Uterus (tissue), 2 donors: ENCODE results near the gene GPR78.

ENCODE experiments used
- POLR2A ChIP-seq, 2 donors: fragments of 450-650 bp; IDR thresholded peaks; one replicate each; pipeline ENCODE4 v1.6.1; 2016; ENCODE audit warnings: antibody characterized with exemption in 2 of 2, mild to moderate bottlenecking in 1 of 2, moderate library complexity in 1 of 2
- TF ChIP-seq, protein P1 (sequence below), 4 experiments: fragments of 200-600 bp in 2 of 4; fragments of 450-650 bp in 2 of 4; sonication (generic) in 2 of 4; IDR thresholded peaks; one replicate each; pipeline ENCODE4 v1.5.1; 2016 to 2019; ENCODE audit warnings: antibody characterized with exemption in 4 of 4, mild to moderate bottlenecking in 2 of 4, moderate library complexity in 1 of 4

DNA sequence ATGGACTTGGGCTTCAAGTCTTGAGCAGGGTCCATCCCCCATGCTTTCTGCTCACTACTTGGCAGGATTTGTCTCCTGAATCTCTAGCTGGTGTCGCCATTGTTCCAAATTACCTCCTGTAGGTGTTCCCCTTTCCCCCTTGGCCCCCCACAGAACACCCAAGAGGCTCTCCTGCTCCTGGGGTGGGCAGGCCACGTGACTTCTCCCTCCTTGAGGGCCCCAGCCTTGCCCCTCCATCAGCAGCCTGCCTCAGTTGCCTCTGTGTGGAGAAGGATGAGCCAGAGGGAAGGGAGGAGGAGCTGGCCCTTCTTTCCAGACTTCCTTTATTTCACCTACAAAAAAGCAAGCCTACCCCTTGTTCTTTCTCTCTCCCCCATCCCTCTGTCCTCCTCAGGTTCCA, 1.8 kb downstream of the GPR78 start:
- no peak for TF ChIP-seq POLR2A (IDR thresholded peaks at IDR 0.05)
- TF ChIP-seq, protein P1, sequence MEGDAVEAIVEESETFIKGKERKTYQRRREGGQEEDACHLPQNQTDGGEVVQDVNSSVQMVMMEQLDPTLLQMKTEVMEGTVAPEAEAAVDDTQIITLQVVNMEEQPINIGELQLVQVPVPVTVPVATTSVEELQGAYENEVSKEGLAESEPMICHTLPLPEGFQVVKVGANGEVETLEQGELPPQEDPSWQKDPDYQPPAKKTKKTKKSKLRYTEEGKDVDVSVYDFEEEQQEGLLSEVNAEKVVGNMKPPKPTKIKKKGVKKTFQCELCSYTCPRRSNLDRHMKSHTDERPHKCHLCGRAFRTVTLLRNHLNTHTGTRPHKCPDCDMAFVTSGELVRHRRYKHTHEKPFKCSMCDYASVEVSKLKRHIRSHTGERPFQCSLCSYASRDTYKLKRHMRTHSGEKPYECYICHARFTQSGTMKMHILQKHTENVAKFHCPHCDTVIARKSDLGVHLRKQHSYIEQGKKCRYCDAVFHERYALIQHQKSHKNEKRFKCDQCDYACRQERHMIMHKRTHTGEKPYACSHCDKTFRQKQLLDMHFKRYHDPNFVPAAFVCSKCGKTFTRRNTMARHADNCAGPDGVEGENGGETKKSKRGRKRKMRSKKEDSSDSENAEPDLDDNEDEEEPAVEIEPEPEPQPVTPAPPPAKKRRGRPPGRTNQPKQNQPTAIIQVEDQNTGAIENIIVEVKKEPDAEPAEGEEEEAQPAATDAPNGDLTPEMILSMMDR (IDR thresholded peaks at IDR 0.05) = no peak
